Measurements from ENCODE around the gene ERI2.

DNA sequence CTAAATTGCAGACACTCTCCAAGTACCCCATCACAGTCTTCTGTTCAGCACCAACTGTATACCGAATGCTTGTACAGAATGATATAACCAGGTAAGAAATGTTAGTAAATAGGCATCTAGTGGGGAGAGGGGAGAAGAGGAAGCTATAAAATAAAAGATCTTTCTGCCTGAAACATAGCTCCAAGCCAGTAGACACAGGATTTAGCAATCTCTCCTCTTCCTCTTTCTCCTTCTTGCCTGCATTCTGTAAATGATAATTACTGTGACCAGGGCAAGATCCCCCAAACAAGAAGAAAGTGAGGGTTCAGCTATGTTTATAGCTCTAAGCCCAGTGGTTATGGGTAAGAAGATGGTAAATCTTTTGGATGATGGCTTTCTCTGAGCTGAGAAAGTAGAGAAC is 24.6 kb downstream of the ERI2 start:
- TF ChIP-seq CTCF (IDR thresholded peaks at IDR 0.05), result no peak
- no peak for TF ChIP-seq CREB1 (CRISPR knock-in tag; IDR thresholded peaks at IDR 0.05)
- TF ChIP-seq FOXJ3 (CRISPR knock-in tag; IDR thresholded peaks at IDR 0.05; ENCODE audit: borderline replicate concordance), result no peak
- no peak for TF ChIP-seq GABPB1 (CRISPR knock-in tag; IDR thresholded peaks at IDR 0.05)
- TF ChIP-seq STAT6 (CRISPR knock-in tag; conservative IDR thresholded peaks at IDR 0.05; ENCODE audit: low read depth), result no peak
- no peak for TF ChIP-seq NR2C2 (CRISPR knock-in tag; IDR thresholded peaks at IDR 0.05)

All from WTC11 (cell line).